HG03108 (cell line): ENCODE data around the gene THOP1.
A peak's percentile ranks its signal among the peaks of the same experiment; 100 is the strongest.
"Not testable (repeated sequence)": the region's sequence is repeated elsewhere in the genome, so short reads cannot be mapped to it uniquely, and the experiment has no call there.

Source experiments
- ATAC-seq: cut with Tn5 transposase; IDR thresholded peaks from one replicate; pipeline ENCODE4 v1.9.1; 2021; ENCODE audit warnings: moderate library complexity; ENCODE audit not compliant: unreplicated experiment

THOP1 gene

GRCh38 chr19:2815191-2815614, 29.9 kb downstream of the THOP1 start:
- ATAC-seq: no peak

GRCh38 chr19:2815923-2816322, 30.6 kb downstream of the THOP1 start:
- no peak for ATAC-seq

- ATAC-seq: no peak
Measured at GRCh38 chr19:2816641-2817040, 31.3 kb downstream of the THOP1 start.

- not testable (repeated sequence) for ATAC-seq
Measured at GRCh38 chr19:2817237-2817829, 32.0 kb downstream of the THOP1 start.

- ATAC-seq: peak; percentile 77
Measured at GRCh38 chr19:2819540-2820111, 34.3 kb downstream of the THOP1 start, which contains the start of gene ZNF554. Gene ZNF554 (plus strand): TSS chr19:2819868. CDS start chr19:2820072, 204 bp downstream.

GRCh38 chr19:2820112-2820702, 34.9 kb downstream of the THOP1 start:
- ATAC-seq: no peak

DNA sequence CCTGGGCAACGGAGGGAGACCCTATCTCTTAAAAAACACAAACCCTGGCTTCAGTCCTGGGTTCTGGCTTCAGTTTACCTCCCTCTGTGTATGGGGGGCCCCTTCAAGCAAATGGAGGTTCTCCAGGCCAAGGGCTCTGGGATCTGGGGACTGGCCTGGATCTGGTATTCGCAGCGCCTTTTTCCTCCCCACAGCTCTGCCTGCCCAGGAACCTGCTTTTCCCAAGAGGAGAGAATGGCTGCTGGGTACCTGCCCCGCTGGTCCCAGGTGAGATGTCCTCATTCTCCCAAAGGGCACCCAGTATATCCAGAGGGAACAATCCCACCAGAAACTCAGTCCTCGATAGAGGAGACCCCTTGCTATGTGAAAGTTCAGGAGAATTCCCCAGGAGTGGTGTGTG, 37.5 kb downstream of the THOP1 start:
- no peak for ATAC-seq

- no peak for ATAC-seq
Measured at GRCh38 chr19:2823646-2824045, 38.3 kb downstream of the THOP1 start.

- ATAC-seq: no peak
Measured at GRCh38 chr19:2824129-2824528, 38.8 kb downstream of the THOP1 start.

- ATAC-seq: no peak
Measured at GRCh38 chr19:2827022-2827421, 41.7 kb downstream of the THOP1 start.

DNA sequence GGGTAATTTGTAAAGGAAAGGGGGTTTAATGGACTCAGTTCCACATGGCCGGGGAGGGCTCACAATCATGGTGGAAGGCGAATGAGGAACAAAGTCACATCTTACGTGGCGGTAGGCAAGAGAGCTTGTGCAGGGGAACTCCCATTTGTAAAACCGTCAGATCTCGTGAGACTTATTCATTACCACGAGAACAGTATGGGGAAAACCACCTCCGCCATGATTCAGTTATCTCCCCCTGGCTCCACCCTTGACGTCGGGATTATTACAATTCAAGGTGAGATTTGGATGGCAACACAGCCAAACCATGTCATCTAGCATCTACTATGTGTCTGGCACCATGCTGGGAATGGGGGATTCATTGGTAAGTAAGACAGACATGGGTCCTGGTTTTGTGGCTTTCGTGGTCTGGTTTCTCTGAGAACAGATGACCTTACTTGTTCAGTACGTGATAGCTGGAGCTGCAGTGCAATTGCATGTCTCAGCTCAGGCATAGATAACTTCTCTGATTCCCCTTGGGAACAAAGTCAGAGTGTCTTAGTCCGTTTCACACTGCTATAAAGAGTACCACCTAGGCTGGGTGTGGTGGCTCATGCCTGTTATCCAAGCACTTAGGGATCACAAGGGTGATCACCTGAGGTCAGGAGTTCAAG, 42.7 kb downstream of the THOP1 start:
- no peak for ATAC-seq

DNA sequence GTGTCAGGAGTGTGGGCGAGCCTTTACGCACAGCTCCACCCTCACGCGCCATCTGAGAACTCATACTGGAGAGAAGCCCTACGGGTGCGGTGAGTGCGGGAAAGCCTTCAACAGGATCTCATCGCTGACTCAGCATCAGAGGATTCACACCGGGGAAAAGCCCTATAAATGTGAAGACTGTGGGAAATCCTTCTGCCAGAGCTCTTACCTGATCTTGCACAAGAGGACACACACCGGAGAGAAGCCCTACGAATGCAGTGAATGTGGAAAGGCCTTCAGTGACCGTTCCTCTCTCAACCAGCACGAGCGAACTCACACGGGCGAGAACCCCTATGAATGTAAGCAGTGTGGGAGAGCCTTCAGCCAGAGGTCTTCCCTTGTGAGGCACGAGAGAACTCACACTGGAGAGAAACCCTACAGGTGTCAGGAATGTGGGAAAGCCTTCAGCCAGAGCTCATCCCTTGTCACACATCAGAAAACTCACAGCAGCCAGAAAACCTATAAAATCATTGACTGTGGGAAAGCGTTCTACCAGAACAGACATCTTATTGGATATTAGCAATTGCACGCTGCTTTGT, 49.1 kb downstream of the THOP1 start:
- no peak for ATAC-seq

GRCh38 chr19:2837430-2837829, 52.1 kb downstream of the THOP1 start:
- ATAC-seq: no peak

DNA sequence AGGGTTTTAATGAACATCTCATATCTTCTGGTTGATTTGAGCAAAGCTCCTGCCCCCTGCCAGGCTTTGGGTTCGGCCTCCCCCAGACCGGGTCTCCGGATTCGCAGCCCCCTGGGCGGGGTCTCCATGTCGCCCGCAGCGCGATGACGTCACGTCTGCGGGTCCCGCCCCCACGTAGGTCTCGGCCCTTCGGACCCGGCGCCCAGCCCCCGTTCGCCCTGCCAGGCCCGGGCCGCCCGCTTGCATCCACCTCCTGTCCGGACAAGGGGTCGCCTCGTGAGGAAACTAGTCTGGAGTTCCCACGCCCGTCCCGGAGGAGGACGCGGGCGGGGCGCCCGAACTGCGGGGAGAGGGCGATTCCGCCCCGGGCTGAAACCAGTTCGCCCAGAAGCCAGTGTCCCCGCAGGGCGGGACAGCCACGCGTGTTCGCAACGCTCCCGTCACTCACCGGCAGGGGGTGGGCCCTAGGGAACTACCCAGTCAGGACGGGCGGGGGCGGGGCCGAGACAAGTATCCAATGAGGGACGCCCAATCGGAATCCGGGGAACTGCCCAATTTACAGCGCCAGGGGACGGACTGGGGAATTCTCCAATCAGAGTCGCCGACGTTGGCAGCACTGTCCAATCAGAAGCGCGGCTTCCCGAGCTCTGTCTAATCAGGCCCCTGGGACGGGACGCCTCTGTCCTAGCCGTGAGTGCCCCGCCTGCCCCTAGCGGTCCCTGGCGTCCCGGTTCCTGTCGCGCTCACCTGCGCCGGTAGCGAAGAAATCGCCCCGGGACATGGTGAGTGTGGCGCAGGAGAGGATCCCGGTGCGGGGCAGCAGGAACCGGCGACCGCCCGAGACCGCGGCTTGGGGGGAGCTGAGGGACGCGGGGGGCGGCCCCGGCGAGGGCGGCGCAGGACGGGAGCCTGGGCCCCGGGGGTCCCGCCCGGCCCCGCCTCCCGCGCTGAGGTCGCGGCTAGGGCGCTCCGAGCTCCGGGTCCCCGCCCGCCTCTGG, 55.8 kb downstream of the THOP1 start, which contains the start of gene ZNF555:
Gene ZNF555 (plus strand): TSS at position 682 of the 998 bp plus-strand sequence. CDS start 98 bp downstream, at position 780.
- peak; percentile 95 for ATAC-seq

DNA sequence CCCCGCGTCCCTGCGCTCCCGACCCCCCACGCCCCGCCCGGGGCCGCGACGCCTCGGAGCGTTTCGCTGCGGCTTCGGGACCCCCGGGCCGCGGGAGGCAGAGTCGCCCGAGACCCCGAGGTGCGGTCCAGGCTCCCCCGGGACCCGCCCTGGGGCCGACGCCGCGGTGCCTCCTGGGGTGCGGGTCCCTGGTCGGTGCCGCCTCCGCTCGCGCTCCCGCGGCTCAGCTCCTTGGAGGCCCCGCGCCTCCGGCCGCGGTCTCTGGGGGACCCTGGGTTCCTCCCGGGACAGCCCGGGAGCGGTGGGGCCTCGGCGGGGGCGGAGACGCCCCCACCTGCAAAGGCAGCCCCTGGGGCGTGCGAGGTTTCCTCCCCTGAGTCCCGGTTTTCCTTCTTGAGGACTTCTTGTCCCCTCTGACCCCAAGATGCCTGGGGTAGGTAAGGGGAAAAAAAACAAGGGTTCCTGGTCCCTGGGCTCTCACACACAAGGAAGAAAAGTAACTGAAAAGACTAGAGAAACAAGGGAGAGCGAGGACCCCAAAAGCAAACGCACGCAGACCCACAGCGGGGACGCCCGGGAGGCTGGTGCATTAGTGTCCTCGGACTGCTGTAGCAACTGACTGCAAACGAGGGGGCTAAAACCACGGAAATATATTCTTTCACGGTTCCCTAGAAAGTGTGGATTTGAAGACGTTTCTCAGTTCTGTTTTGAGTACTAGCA, 56.7 kb downstream of the THOP1 start:
- ATAC-seq: peak; percentile 9

DNA sequence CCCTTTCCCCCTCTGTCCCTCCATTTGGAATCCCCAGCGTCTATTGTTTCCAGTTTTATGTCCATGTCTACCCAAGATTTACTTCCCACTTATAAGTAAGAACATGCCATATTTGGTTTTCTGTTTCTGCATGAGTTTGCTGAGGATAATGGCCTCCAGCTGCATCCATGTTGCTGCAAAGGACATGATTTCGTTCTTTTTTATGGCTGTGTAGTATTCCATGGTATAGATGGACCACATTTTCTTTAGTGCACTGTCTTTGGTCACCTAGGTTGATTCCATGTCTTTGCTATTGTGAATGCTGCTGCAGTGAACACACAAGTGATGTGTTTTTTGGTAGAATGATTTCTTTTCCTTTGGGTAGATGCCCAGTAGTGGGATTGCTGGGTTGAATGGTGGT, 59.8 kb downstream of the THOP1 start:
- no peak for ATAC-seq

- ATAC-seq: no peak
Measured at GRCh38 chr19:2846180-2846894, 61.0 kb downstream of the THOP1 start.

DNA sequence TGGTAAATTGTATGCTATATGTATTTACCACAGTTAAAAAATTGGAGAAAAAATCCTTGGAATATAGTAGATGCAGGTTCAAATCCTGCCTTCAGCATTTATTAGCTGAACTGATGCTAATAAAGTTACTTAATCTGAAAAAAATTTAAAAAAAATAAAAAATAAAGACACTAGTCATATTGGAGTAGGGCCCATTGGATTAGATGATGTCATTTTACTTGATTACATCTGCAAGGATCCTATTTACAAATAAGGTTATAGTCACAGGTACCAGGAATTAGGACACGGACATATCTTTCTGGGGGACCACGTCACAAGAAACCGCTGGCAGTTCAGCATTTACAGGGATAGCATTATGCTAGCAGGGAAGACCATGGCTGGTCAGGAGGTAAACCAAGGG, 62.2 kb downstream of the THOP1 start:
- ATAC-seq: no peak

- no peak for ATAC-seq
Measured at GRCh38 chr19:2848616-2849015, 63.3 kb downstream of the THOP1 start.
